Body of pancreas (tissue), 4 donors: ENCODE data around the gene CELSR1.

Experiments
- POLR2A ChIP-seq, 3 donors: fragments of 450-650 bp; IDR thresholded peaks; one replicate each; pipeline ENCODE4 v1.6.1; 2016; ENCODE audit warnings: antibody characterized with exemption in 3 of 3, mild to moderate bottlenecking in 2 of 3
- TF ChIP-seq, protein P1 (sequence below), 7 experiments: fragments of 450-650 bp in 4 of 7; fragments of 200-600 bp in 3 of 7; sonication (generic) in 3 of 7; IDR thresholded peaks; one replicate each; pipeline ENCODE4 v1.5.1; 2016 to 2019; ENCODE audit warnings: antibody characterized with exemption in 7 of 7

DNA sequence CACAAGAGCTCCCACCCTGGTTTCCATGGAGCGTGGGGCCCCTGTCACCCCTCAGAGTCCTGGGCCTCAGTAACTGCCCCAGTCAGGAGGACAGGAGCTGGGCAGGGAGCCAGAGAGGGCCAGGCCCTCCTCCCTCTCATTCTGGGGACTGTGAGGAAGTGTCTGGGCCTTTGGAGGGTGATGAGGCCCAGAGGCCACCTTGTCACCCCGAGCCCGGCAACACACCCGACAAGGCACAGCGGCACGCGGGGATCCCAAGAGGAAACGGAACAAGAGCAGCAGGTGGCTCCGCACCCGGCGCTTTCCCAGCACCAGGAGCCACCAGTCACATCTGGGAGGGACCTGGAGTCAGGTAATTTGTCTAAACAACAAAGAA, 72.1 kb downstream of the CELSR1 start:
- TF ChIP-seq, protein P1, sequence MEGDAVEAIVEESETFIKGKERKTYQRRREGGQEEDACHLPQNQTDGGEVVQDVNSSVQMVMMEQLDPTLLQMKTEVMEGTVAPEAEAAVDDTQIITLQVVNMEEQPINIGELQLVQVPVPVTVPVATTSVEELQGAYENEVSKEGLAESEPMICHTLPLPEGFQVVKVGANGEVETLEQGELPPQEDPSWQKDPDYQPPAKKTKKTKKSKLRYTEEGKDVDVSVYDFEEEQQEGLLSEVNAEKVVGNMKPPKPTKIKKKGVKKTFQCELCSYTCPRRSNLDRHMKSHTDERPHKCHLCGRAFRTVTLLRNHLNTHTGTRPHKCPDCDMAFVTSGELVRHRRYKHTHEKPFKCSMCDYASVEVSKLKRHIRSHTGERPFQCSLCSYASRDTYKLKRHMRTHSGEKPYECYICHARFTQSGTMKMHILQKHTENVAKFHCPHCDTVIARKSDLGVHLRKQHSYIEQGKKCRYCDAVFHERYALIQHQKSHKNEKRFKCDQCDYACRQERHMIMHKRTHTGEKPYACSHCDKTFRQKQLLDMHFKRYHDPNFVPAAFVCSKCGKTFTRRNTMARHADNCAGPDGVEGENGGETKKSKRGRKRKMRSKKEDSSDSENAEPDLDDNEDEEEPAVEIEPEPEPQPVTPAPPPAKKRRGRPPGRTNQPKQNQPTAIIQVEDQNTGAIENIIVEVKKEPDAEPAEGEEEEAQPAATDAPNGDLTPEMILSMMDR (IDR thresholded peaks at IDR 0.05), result no peak
- TF ChIP-seq POLR2A (IDR thresholded peaks at IDR 0.05), result no peak
